Stomach smooth muscle (tissue), 2 donors: ENCODE measurements around the gene ZNF544.
A peak's percentile ranks its signal among the peaks of the same experiment; 100 is the strongest.

Experiments
- H3K27ac ChIP-seq: one replicate; pipeline ENCODE4 v1.7.0; 2013; ENCODE audit warnings: mild to moderate bottlenecking, low read length, inconsistent platforms
- H3K27me3 ChIP-seq, 2 donors: one replicate each; pipeline ENCODE4 v1.7.0; 2013; ENCODE audit warnings: low read length in 2 of 2; ENCODE audit not compliant: insufficient read depth in 2 of 2, control insufficient read depth in 1 of 2
- H3K36me3 ChIP-seq, 2 donors: one replicate each; pipeline ENCODE4 v1.7.0; 2013; ENCODE audit warnings: low read length in 2 of 2; ENCODE audit not compliant: control insufficient read depth in 2 of 2, insufficient read depth in 2 of 2
- H3K4me1 ChIP-seq: one replicate; pipeline ENCODE4 v1.7.0; 2013; ENCODE audit warnings: low read length; ENCODE audit not compliant: control insufficient read depth, insufficient read depth
- H3K4me3 ChIP-seq, 2 donors: one replicate each; pipeline ENCODE4 v1.7.0; 2013; ENCODE audit warnings: low read length in 2 of 2
- H3K9ac ChIP-seq, 2 donors: one replicate each; pipeline ENCODE4 v1.7.0; 2013; ENCODE audit warnings: low read length in 2 of 2, mild to moderate bottlenecking in 1 of 2
- H3K9me3 ChIP-seq, 2 donors: one replicate each; pipeline ENCODE4 v1.7.0; 2013; ENCODE audit warnings: low read length in 2 of 2; ENCODE audit not compliant: control insufficient read depth in 2 of 2
- donor health status: healthy.
- donor health status: Pancreatic carcinoma.

ZNF544 gene

GRCh38 chr19:58212336-58213074 is 16.2 kb upstream of the ZNF544 start:
- H3K4me1 ChIP-seq = no peaks in the 10 kb centered on the region
- no peaks in the 10 kb centered on the region for H3K27me3 ChIP-seq
- no peak overlapping the region for H3K27ac ChIP-seq
- H3K9ac ChIP-seq = no peak overlapping the region
- peaks cover 59 to 61% of the 10 kb centered on the region in 2 donors for H3K36me3 ChIP-seq
- peaks cover 67 to 97% of the 10 kb centered on the region in 2 donors for H3K9me3 ChIP-seq
- peak overlapping the region; percentile 15 to 49 for H3K4me3 ChIP-seq

GRCh38 chr19:58213075-58213369 is 15.7 kb upstream of the ZNF544 start:
- Histone ChIP-seq H3K9ac (no peak overlapping the region), H3K27me3 (no peaks in the 10 kb centered on the region), H3K36me3 (peaks cover 54 to 56% of the 10 kb centered on the region in 2 donors), H3K27ac (no peak overlapping the region), H3K4me3 (peak overlapping the region in 1 of 2 donors; percentile 49), H3K4me1 (no peaks in the 10 kb centered on the region), H3K9me3 (peaks cover 62 to 95% of the 10 kb centered on the region in 2 donors)

- Histone ChIP-seq H3K27me3 (no peaks in the 10 kb centered on the region), H3K36me3 (peaks cover 15% of the 10 kb centered on the region in 2 donors), H3K27ac (no peak overlapping the region), H3K9ac (no peak overlapping the region), H3K9me3 (peaks cover 40 to 60% of the 10 kb centered on the region in 2 donors), H3K4me3 (no peak overlapping the region), H3K4me1 (no peaks in the 10 kb centered on the region)
These were observed 11.6 kb upstream of the ZNF544 start for GRCh38 chr19:58217069-58217481.

- no peak overlapping the region for H3K4me3 ChIP-seq
- H3K36me3 ChIP-seq = peaks cover 8% of the 10 kb centered on the region in 2 donors
- no peaks in the 10 kb centered on the region for H3K27me3 ChIP-seq
- H3K4me1 ChIP-seq = no peaks in the 10 kb centered on the region
- no peak overlapping the region for H3K27ac ChIP-seq
- peaks cover 33 to 53% of the 10 kb centered on the region in 2 donors for H3K9me3 ChIP-seq
- no peak overlapping the region for H3K9ac ChIP-seq
These were observed 10.9 kb upstream of the ZNF544 start for GRCh38 chr19:58217607-58218391.

- no peak overlapping the region for H3K9ac ChIP-seq
- H3K4me3 ChIP-seq = no peak overlapping the region
- H3K9me3 ChIP-seq = peaks cover 23 to 42% of the 10 kb centered on the region in 2 donors
These were observed 9.8 kb upstream of the ZNF544 start for GRCh38 chr19:58218899-58219298.

GRCh38 chr19:58227964-58228584 is 640 bp upstream of the ZNF544 start:
- peaks cover 18 to 25% of the 10 kb centered on the region in 2 donors for H3K36me3 ChIP-seq
- H3K9me3 ChIP-seq = peaks cover 14 to 27% of the 10 kb centered on the region in 2 donors
- peak overlapping the region; percentile 86 to 88 for H3K4me3 ChIP-seq
- peaks cover 16% of the 10 kb centered on the region for H3K4me1 ChIP-seq
- peak overlapping the region; percentile 79 for H3K27ac ChIP-seq
- H3K27me3 ChIP-seq = no peaks in the 10 kb centered on the region
- peak overlapping the region; percentile 71 to 82 for H3K9ac ChIP-seq

More at GRCh38 chr19:58218899-58219298, 9.8 kb upstream of the ZNF544 start:
- no peak overlapping the region for H3K27ac ChIP-seq
- no peaks in the 10 kb centered on the region for H3K4me1 ChIP-seq
- no peaks in the 10 kb centered on the region for H3K27me3 ChIP-seq
- no peaks in the 10 kb centered on the region for H3K36me3 ChIP-seq

GRCh38 chr19:58229255-58229639 is 533 bp downstream of the ZNF544 start:
- Histone ChIP-seq H3K36me3 (peaks cover 30 to 33% of the 10 kb centered on the region in 2 donors), H3K4me1 (peaks cover 16% of the 10 kb centered on the region), H3K9ac (peak overlapping the region in 1 of 2 donors; percentile 82), H3K4me3 (peak overlapping the region; percentile 71 to 88), H3K27me3 (no peaks in the 10 kb centered on the region), H3K9me3 (peaks cover 16 to 35% of the 10 kb centered on the region in 2 donors), H3K27ac (no peak overlapping the region)

- no peak overlapping the region for H3K9ac ChIP-seq
- H3K4me1 ChIP-seq = no peaks in the 10 kb centered on the region
- H3K27me3 ChIP-seq = no peaks in the 10 kb centered on the region
- peaks cover 20 to 54% of the 10 kb centered on the region in 2 donors for H3K9me3 ChIP-seq
- H3K27ac ChIP-seq = no peak overlapping the region
- no peak overlapping the region for H3K4me3 ChIP-seq
- H3K36me3 ChIP-seq = peaks cover 48 to 53% of the 10 kb centered on the region in 2 donors
These were observed 8.6 kb downstream of the ZNF544 start for GRCh38 chr19:58237324-58237723.

- H3K36me3 ChIP-seq = peaks cover 64 to 72% of the 10 kb centered on the region in 2 donors
- H3K27ac ChIP-seq = no peak overlapping the region
- peaks cover 29 to 75% of the 10 kb centered on the region in 2 donors for H3K9me3 ChIP-seq
- peak overlapping the region; percentile 29 to 35 for H3K4me3 ChIP-seq
- H3K4me1 ChIP-seq = no peaks in the 10 kb centered on the region
- no peaks in the 10 kb centered on the region for H3K27me3 ChIP-seq
- no peak overlapping the region for H3K9ac ChIP-seq
These were observed 14.6 kb downstream of the ZNF544 start for GRCh38 chr19:58243351-58243750.

GRCh38 chr19:58248886-58249285 is 20.2 kb downstream of the ZNF544 start:
- H3K27ac ChIP-seq = no peak overlapping the region
- peak overlapping the region in 1 of 2 donors; percentile 49 for H3K4me3 ChIP-seq
- H3K9me3 ChIP-seq = peaks cover 47 to 85% of the 10 kb centered on the region in 2 donors
- H3K9ac ChIP-seq = no peak overlapping the region
- no peaks in the 10 kb centered on the region for H3K27me3 ChIP-seq
- H3K36me3 ChIP-seq = peaks cover 70 to 77% of the 10 kb centered on the region in 2 donors
- H3K4me1 ChIP-seq = no peaks in the 10 kb centered on the region
